Non-pigmented ciliary epithelial cell (primary cell): Measurements from ENCODE around the gene PTBP2.
"Not testable (repeated sequence)": the region's sequence is repeated elsewhere in the genome, so short reads cannot be mapped to it uniquely, and the experiment has no call there.

Source experiments
- DNase-seq: peaks from one replicate; pipeline ENCODE4 v3.0.0-alpha.2; 2010; ENCODE audit warnings: low read depth

The PTBP2 gene

DNA sequence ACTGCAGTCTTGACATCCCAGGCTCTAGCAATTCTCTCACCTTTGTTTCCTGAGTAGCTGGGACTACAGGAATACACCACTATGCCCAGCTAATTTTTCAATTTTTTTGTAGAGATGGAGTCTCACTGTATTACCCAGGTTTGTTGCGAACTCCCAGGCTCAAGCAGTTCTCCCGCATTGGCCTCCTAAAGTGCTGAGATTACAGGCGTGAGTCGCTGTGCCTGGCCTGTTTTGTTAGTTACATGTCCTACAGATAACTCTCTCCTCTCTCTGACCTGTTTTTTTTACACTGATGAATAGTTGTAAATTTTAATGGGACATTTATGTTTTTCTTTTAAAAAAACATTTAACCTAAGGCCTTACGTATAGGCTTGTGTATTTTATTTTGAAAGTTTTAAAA lies 19.8 kb downstream of the PTBP2 start:
- DNase-seq, result no peak

DNA sequence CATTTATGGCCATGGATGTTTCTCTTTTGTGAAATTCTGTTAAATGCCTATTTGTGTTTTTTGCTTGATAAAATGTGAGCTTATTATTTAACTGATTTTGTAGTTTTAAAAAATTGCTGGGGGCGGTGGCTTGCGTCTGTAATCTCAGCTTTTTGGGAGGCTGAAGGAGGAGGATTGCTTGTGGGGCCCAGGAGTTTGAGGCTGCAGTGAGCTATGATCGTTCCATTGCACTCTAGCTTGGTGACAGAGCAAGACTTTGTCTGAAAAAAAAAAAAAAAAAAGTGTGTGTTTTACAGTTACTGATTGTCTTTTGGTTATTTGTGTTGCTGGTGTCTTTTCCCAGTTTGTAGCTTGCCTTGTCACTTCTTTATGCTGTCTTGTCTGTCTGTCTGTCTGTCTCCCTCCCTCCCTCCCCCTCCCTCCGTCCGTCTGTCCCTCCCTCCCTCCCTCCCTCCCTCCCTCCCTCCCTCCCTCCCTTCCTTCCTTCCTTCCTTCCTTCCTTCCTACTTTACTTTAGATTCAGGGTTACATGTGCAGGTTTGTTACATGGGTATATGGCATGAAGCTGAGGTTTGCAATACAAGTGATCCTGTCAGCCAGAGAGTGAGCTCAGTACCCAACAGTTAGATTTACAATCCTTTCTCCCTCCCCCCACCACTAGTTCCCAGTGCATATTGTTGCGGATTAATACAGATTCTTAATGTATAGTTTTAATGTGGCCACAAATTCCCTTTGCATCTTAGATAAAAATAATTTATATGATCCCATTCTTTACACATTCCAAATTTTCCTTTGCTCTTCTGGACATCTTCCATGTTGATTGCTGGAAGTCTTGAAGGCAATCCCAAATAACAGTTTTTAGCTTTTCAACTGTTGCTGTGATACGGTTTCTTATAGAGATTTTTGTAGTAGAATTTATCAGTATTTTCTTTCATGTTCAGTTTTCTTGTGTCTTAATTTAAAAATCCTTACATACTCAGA lies 25.1 kb downstream of the PTBP2 start:
- no peak for DNase-seq

DNA sequence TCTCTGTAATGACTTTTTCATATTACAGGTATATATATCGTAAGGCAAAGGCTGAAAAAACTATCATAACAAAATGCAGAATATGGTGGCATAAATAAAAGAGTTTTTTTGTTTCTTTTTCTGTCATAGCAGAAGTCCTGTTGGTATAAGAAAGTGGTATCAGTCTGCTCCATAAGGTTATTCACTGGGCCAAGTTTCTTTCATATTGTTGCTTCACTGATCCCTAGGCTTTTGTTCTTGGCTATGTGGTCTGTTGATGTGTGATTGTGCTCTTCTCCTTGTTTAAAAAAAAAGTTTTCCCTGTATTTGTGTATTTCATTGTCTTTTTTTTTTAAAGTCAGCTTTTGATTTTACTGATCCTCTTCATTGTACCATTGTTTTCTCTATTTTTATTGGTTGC lies 26.0 kb downstream of the PTBP2 start:
- no peak for DNase-seq

DNA sequence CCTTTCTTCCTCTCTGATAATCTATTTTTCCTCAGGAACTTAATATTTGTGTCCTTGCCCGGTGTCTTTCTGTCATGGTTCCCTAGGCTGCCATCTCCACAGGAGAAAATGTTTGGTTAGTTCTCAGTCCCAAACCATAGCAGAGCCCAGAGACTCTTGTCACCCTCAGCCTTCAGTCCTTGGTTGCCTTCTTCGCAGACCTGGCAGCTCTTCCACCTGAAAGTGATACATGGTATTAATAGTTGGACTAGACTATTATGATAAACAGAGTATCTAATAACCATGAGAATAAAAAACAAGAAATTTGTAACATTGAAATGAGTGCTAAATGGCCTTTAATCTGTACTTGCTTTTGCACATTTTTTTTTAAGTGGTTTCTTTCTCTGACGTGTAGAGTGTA lies 26.5 kb downstream of the PTBP2 start:
- no peak for DNase-seq

DNA sequence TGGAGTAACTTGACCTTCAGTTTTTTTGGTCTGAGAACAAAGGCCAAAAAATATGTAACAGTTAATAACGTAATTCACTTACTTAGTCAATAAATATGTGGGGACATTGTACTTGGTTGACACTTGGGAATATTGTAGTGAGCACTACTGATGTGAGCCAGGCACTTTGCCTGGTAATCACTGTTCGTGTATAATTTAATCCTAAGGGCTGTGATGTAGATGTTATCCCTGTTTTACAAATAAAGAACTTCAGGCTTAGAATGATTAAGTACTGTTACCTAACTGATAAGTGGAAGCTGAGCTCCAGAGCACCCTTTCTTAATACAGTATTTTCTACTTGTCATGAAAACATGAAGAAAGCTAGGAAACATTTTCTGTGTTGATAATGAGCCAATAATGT lies 28.0 kb downstream of the PTBP2 start:
- no peak for DNase-seq

DNA sequence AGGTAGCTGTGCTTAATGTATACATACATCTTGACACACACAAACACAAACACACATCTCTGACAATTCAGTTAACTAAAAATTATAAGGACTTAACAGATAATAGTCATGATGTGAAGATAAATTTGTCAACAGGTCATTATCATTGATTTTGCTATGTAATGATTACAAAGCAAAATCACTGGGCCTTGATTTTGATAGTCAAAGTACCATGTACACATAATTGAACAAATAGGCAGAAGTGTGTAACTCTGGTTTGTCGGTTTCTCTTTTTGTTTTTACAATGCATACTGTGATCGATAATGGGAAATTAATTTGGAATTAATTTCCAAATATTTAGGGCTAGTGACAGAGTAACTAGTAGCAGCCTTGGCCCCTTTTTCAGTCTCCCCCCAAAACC lies 30.8 kb downstream of the PTBP2 start:
- no peak for DNase-seq

DNA sequence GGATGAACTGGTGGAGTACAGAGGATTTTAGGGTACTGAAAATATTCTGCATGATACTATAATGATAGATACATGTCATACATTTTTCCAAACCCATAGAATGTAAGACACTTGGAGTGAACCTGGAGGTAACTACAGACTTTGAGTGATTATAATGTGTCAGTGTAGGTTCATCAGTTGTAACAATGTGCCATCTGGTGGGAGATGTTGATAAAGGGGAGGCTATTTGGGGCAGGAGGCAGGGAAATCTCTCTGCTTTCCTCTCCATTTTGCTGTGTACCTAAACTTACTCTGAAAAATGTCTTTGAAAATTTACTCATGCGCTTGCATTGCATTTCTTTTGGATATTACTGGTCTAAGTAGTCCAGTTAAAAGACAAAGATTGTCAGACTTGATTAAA lies 35.2 kb downstream of the PTBP2 start:
- DNase-seq, result no peak

DNA sequence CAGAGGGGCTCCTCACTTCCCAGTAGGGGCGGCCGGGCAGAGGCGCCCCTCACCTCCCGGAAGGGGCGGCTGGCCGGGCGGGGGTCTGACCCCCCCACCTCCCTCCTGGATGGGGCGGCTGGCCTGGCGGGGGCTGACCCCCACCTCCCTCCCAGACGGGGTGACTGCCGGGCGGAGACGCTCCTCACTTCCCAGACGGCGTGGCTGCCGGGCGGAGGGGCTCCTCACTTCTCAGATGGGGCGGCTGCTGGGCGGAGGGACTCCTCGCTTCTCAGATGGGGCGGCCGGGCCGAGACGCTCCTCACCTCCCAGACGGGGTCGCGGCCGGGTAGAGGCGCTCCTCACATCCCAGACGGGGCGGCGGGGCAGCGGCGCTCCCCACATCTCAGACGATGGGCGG lies 41.0 kb downstream of the PTBP2 start:
- DNase-seq, result not testable (repeated sequence)

DNA sequence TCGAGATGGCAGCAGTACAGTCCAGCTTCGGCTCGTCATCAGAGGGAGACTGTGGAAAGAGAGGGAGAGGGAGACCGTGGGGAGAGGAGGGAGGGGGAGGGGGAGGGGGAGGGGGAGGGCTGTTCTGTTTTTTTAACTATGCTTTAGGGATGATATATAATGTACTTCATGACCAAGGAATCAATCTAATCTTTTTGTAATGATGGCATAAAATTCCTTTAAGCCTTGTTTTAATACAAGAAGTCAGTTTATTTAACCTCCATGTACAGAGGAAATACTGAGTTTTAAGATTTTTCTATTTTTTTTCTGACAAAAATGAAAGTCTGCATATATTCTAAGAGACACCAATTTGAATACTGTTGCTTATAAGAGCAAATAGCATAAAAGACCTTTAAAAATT lies 41.9 kb downstream of the PTBP2 start:
- DNase-seq, result no peak

DNA sequence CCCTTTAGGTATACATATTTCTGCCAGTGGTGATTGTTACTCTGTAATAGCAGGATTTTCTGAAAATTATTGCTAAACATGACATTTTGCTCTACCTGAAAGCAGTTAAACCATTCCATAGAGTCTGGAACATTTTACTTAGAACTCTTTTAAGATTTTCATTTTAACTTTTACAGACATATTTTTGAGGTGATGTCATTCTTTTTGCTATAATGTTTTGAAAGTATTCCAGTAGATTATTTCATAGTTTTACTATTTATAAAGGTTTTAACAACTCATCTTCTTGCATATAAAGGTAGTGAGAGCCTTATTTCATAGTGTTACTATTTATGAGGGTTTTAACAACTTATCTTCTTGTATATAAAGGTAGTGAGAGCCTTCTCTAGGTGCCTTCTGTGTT lies 42.9 kb downstream of the PTBP2 start:
- no peak for DNase-seq

DNA sequence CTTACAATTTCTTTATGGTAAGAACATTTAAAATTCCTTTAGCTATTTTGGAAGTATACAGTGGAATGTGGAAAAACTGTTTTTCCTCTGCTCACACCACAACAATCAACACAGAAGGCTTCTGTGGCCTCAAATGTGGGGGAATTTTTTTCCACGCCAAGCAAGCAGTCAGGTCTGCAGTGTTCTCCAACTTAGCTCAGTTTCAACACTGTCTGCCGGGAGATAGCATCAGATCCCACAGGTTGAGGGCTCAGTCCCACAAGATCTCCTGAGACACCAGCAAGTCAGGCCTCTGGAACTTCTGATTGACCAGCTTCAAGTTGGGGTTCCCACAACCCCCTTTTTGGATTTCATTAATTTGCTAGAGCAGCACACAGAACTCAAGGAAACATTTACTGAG lies 50.3 kb downstream of the PTBP2 start:
- DNase-seq, result no peak

DNA sequence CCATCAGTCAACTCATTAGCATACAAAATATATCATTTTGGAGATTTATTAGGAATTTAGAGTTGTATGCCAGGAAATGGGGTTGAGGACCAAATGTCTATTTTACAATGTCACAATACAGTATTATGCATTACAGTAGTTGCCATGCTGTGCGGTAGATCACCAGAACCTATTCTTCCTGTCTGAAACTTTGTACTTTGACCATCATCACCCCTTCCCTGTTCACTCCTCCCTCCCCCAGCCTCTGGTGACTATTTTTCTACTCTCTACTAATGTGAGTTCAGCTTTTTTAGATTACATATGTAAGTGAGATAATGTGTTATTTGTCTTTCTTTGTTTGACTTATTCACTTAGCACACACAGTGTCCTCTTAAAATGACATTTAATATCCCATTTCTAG lies 50.8 kb downstream of the PTBP2 start:
- DNase-seq, result no peak

DNA sequence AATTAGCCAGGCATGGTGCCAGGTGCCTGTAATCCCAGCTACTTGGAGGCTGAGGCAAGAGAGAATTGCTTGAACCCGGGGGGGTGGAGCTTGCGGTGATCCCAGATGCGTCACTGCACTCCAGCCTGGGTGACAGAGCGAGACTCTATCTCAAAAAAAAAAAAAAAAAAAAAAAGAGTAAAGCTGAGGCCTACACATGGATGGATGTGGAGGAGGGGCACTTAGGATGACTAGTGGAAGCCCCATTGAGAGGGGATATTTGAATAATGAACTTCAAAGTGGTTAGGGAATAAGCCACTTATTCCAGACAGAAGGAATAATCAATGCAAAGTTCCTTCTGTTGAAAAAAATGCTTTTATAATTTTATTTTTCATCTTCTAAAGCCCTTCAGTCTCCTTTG lies 51.4 kb downstream of the PTBP2 start:
- DNase-seq, result no peak

DNA sequence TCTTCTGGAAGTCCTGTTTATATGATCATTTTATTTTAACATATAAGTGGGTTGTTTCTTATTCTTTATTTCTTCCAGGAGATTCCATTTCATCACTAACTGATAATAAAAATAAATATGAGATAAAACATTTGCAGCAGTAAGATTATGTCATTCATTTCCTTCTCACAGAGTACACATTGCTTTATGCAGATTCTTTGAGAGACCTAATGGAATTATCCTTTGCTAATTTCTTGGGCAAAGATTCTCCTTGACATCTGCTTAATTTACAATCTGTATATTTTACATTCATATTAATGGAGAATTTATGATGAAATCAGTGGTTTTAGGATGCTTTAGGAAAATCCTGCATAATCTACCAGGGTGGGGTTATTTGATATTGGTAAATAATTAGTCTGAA lies 60.6 kb downstream of the PTBP2 start:
- DNase-seq, result no peak

DNA sequence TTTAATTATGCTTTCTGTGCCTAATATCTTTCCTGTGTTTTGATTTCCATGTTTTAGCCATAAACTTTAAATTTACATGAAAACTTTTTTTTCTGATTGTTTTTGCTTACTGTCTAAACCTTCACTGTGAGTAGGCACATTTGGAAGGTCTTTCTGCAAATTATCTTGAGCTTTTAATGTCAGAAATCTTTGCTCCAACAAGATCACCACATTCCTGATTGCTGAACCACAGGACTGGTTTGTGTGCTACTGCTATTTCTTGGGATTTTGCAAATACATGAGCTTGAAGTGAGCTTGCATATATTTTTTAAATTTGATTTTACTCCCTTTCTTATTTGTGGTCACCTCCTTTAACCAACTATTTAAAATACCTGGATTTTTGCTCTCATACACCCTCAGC lies 61.3 kb downstream of the PTBP2 start:
- DNase-seq, result no peak

DNA sequence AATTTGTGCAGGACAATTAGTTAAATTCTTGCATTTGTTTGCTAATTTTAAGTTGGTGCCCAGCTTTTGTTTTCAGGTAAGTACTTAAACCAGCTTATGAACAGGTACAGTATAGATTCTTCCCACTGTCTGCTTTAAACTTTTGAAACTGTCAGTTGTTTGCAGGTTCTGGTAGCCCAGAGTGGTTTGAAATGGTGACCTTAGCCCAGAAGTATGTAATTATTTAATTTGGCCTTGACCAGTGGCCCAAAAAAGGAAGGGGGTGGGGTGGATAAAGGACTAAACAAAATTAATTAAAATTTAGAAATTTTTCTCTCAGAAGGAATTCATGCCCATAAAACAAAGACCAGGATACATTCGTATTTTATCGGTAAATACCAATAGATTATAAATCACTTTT lies 69.0 kb downstream of the PTBP2 start:
- DNase-seq, result no peak

DNA sequence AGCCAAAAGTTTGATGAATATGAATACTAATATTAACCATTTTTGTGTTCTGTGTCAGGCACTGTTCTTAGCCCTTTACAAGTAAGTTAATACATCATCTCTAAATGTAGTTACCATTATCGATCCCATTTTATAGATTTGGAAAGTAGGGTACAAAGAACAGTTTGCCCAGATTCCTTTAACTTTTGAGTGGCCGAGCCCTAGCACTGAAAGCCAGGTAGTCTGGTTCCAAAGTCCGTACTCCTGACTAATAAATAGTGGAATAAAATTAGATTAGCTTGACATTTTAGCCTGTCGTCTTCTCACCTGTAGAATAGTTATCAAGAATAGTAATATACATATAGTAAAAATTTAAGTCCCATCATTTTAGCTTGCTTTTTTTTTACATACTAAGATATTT lies 70.6 kb downstream of the PTBP2 start:
- DNase-seq, result no peak

DNA sequence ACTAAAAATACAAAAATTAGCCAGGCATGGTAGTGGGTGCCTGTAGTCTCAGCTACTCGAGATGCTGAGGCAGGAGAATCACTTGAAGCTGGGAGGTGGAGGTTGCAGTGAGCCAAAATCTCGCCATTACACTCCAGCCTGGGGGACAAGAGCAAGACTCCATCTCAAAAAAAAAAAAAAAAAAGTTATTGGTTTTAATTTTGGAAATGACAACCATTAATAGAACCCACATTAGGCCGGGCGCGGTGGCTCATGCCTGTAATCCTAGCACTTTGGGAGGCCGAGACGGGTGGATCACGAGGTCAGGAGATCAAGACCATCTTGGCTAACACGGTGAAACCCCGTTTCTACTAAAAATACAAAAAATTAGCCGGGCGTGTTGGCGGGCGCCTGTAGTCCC lies 80.1 kb downstream of the PTBP2 start:
- DNase-seq, result not testable (repeated sequence)

DNA sequence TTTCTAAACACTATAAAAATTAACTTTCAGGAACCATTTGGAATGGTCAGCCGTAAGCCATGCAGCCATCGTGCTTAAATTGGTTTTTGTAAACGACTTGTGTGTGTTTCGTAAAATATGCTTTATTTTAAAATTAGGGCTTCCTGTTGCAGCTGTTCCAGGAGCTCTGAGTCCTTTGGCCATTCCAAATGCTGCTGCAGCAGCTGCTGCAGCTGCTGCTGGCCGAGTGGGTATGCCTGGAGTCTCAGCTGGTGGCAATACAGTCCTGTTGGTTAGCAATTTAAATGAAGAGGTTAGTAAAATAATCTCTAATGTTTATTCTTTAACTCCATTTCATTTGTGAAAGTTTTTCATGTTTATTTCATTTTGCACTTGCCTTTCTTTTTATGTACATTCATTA lies 83.1 kb downstream of the PTBP2 start:
- no peak for DNase-seq

DNA sequence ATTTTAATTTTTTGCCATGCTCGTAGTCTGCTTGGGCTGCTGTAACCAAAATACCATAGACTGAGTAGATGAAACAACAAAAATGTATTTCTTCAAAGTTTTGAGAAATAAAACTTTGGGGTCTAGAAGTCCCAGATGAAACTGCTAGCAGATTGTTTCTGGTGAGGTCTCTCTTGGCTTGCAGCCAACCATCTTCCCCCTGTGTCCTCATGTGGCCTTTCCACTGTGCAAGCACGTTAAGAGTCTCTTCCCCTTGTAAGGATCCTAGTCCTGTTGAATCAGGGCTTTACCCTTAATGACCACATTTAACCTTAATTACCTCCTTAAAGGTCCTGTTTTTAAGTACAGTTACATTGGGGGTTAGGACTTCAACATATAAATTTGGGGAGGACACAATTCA lies 86.6 kb downstream of the PTBP2 start:
- DNase-seq, result no peak

DNA sequence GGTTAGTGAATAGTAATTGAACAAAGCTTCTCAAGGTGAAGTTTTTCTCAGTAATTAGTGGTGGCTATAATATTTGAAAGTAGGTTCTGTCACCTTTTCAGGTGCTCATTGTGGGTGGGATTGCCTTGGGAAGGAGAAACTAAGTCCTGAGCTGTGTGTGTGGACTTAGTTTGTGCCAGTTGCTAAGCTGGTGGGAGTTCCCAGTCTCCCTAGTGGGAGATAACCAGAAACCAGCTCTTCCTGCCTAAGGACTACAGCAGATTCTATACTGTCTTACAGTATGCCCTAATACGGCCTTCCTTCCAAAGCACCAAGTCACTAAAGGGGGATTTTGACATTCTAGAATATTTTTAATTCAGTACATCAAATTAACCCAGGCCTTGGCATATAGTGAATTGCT lies 94.3 kb downstream of the PTBP2 start:
- DNase-seq, result no peak

DNA sequence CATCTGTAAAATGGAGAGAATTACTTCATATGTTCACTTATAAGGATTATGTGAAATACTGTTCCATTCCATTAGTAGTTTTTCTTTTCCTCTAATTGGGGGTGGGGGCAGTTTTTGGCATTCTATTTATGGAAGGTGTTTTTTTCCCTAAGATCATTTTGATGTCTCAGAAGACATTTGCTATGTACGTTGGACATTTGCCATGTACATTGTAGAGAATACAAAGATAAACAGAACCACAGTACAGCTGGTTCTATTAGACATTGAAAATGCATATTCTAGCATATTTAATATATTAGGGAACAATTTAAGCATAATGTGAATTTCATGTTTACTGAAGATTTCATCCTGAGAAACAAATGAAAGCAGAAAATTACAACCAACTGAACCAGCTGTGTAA lies 98.5 kb downstream of the PTBP2 start:
- DNase-seq, result no peak

DNA sequence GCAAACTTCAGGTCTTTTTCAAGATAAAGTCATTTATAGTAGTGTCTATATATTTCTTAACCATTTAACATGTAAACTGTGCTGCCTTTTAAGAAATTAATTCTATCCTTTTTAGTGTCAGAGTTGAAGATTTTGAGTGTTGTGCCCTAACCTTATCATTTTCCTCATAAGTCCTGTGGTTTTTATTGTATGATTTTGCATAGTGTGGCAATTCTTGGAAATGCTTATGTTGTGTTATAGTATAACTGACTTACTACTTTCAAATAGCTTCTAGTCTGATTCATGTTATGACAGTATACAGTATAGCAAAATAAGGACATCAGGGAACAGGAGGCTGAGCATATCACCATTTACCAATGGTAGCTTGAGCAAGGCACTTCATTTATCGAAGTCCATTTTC lies 99.1 kb downstream of the PTBP2 start:
- no peak for DNase-seq

DNA sequence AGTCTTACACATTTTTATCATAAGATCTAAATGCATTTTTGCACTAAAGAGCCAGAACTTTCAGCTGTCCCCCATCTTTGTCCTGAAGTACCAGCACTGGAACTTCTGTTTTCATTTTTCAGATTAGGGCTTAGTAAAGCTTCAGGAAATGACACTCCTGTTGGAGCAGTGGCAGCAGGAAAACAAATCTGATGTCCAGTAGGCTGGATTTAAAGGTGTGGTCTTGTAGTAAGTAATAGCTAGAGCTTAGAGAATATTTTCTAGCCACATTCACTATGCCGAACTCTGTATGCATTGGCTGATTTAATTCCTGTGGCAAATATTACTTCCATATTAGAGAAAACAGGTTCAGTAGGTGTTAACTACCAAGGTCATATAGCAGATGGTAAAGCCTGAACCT lies 103.6 kb downstream of the PTBP2 start:
- DNase-seq, result no peak
